ENCODE results near the gene MAML3. TPM values are rescaled to one million over a fixed set of nuclear protein-coding genes. Genes with fewer than 3 reads are reported as not detected.

The MAML3 gene
- total RNA-seq, 1 donor from 2014 or later = 21.8 TPM

DNA sequence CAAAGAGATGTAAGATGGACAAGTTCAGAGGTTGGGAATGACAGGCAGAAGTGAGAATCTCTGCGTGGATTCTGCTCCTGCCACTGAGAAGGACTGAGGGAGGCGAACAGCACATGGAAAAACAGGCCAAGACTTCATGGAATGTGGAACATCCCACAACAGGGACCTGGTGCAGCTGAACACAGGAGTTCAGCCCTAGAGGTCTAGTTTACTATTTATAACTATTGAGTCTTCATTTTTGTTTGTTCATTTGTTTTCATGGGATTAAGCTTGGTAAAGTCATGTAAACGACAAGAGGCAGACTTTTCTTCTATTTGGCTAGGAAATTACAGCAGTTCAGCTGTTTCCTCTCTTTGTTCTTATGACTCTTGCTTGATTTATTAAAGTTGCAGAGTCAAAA, 234.5 kb downstream of the MAML3 start:
- Mint-ChIP-seq H3K4me3 (no peak overlapping the region), H3K9me3 (no peaks in the 10 kb centered on the region), H3K27ac (peak overlapping the region; percentile 1), H3K27me3 (no peaks in the 10 kb centered on the region), H3K4me1 (ENCODE audit: unreplicated experiment) (peaks cover 64% of the 10 kb centered on the region), H3K36me3 (peaks cover 4% of the 10 kb centered on the region)
- TF ChIP-seq, protein P1, sequence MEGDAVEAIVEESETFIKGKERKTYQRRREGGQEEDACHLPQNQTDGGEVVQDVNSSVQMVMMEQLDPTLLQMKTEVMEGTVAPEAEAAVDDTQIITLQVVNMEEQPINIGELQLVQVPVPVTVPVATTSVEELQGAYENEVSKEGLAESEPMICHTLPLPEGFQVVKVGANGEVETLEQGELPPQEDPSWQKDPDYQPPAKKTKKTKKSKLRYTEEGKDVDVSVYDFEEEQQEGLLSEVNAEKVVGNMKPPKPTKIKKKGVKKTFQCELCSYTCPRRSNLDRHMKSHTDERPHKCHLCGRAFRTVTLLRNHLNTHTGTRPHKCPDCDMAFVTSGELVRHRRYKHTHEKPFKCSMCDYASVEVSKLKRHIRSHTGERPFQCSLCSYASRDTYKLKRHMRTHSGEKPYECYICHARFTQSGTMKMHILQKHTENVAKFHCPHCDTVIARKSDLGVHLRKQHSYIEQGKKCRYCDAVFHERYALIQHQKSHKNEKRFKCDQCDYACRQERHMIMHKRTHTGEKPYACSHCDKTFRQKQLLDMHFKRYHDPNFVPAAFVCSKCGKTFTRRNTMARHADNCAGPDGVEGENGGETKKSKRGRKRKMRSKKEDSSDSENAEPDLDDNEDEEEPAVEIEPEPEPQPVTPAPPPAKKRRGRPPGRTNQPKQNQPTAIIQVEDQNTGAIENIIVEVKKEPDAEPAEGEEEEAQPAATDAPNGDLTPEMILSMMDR (conservative IDR thresholded peaks at IDR 0.05) = no peak
- no peak for DNase-seq (ENCODE audit: extremely low spot score, unreplicated experiment)

DNA sequence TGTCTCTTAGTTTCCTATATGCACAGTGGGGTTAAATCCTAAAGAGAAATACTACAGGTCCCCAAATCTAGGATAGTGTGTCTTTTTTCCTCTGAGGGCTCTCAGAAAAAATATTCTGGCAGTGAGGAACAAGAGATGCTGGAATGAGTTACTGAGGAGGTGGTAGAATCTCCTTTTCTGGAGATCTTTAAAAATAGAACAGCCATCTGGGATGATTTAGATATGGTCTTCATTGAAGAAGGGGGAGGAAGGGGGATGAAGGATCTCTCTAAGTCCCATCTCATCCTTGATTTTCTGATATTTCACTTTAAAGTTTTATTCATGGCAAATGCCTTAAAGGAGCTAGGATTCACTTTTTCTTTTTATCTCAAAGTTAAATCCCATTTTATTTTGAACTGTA, 235.0 kb downstream of the MAML3 start:
- Mint-ChIP-seq H3K36me3 (peaks cover 4% of the 10 kb centered on the region), H3K27ac (peak overlapping the region; percentile 1), H3K27me3 (no peaks in the 10 kb centered on the region), H3K9me3 (no peaks in the 10 kb centered on the region), H3K4me1 (ENCODE audit: unreplicated experiment) (peaks cover 66% of the 10 kb centered on the region), H3K4me3 (no peak overlapping the region)
- no peak for DNase-seq (ENCODE audit: extremely low spot score, unreplicated experiment)
- TF ChIP-seq, protein P1 (conservative IDR thresholded peaks at IDR 0.05) = no peak

DNA sequence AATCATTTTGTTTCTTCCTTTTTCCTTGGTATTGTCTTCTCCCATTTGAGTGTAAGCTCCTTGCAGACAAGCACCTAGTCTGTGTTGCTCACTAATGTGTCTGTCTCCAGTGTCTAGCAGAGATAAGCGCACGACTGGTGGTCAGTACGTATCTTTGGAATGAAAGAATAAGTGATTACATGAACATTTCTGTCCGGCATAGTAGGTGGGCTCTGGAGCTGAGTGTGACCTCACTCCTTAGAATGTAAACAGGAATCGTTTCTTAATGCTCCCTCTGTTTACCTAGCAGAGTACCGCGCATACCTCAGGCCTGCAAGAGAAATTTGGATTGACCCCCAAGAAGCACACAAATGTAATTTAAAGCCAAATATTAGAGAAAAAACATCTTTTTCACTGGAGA, 235.4 kb downstream of the MAML3 start:
- H3K9me3 Mint-ChIP-seq = no peaks in the 10 kb centered on the region
- no peak for DNase-seq (ENCODE audit: extremely low spot score, unreplicated experiment)
- no peaks in the 10 kb centered on the region for H3K27me3 Mint-ChIP-seq
- peaks cover 4% of the 10 kb centered on the region for H3K36me3 Mint-ChIP-seq
- H3K4me3 Mint-ChIP-seq = no peak overlapping the region
- TF ChIP-seq, protein P1 (conservative IDR thresholded peaks at IDR 0.05) = no peak
- peaks cover 70% of the 10 kb centered on the region for H3K4me1 Mint-ChIP-seq (ENCODE audit: unreplicated experiment)
- H3K27ac Mint-ChIP-seq = no peak overlapping the region

DNA sequence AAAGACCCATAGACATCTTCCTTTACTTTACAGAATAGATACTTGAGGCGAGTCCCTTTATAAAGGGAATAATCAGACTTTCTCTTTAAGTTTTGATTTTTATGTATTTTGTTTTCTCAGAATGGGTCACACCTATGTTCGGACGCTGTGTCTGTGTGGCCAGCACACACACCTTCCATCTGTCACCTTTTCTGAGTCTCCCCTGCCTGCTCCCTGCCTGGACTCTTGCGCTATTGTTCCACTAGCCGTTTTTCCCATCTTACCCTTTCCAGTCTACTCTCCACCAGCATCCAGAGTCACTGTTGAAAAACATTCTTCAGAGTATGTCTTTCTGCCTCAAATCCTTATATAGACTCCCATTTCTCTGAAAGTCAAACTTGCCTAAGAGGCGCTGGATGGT, 236.1 kb downstream of the MAML3 start:
- Mint-ChIP-seq H3K36me3 (peaks cover 4% of the 10 kb centered on the region), H3K4me3 (no peak overlapping the region), H3K27ac (no peak overlapping the region)

DNA sequence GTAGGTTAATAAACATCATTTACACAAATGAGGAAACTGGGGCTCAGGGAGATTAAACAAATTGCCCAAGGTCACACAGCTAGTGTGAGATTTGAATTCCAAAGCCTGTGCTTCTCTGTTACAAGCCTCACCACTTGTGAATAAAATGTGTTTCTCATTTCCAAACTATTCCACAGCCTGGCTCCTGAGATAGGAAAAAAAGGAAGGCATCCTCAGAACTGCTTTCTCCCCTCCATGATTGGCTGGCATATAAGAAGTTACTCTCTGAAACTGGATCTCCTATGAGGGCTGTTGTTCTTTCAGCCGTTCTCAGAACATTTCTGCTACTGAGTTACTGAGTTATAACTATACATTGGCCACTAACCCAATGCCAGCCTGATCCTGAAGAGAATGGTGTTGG, 237.9 kb downstream of the MAML3 start:
- Mint-ChIP-seq H3K4me1 (ENCODE audit: unreplicated experiment) (peaks cover 75% of the 10 kb centered on the region), H3K27ac (no peak overlapping the region), H3K4me3 (no peak overlapping the region), H3K27me3 (no peaks in the 10 kb centered on the region), H3K9me3 (no peaks in the 10 kb centered on the region), H3K36me3 (peaks cover 4% of the 10 kb centered on the region)
- DNase-seq (ENCODE audit: extremely low spot score, unreplicated experiment) = no peak
- TF ChIP-seq, protein P1 (conservative IDR thresholded peaks at IDR 0.05) = no peak

More for the DNA sequence above, 236.1 kb downstream of the MAML3 start:
- Mint-ChIP-seq H3K4me1 (ENCODE audit: unreplicated experiment) (peaks cover 77% of the 10 kb centered on the region), H3K27me3 (no peaks in the 10 kb centered on the region), H3K9me3 (no peaks in the 10 kb centered on the region)
- TF ChIP-seq, protein P1 (conservative IDR thresholded peaks at IDR 0.05) = no peak
- no peak for DNase-seq (ENCODE audit: extremely low spot score, unreplicated experiment)

DNA sequence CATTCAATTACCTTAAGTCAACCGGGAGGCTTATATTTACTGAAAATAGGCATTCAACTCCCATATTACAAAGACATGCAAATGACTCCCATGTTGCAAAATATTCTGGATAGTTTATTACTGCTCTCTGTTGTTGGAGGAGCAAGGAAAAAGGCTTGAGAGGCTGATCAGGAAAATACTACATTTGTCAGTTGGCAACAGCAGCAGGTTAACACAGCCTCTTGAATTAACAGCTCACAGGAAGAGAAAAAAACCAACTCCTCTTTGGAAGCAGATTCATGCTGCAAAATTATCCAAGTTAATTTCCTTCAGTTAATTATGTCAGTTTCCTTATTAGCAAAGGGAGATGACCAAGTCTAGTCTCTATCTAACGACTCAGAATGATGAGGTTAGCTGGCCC, 238.9 kb downstream of the MAML3 start:
- Mint-ChIP-seq H3K27ac (no peak overlapping the region), H3K36me3 (peaks cover 9% of the 10 kb centered on the region), H3K4me3 (no peak overlapping the region), H3K4me1 (ENCODE audit: unreplicated experiment) (peaks cover 65% of the 10 kb centered on the region), H3K9me3 (no peaks in the 10 kb centered on the region), H3K27me3 (no peaks in the 10 kb centered on the region)
- no peak for DNase-seq (ENCODE audit: extremely low spot score, unreplicated experiment)
- TF ChIP-seq, protein P1 (conservative IDR thresholded peaks at IDR 0.05) = no peak
